Transverse colon (tissue), 4 donors: Measurements from ENCODE around the gene PTPRN2. TPM values are rescaled to one million over a fixed set of nuclear protein-coding genes. Genes with fewer than 3 reads are reported as not detected.

Experiments
- DNase-seq: peaks from one replicate; pipeline ENCODE4 v3.0.0-alpha.2; 2019
- H3K27ac ChIP-seq, 4 donors: fragments of 200-600 bp; sonication (generic); 2 replicates each; pipeline ENCODE4 v1.5.1; 2016 to 2018; ENCODE audit warnings: inconsistent platforms in 4 of 4
- H3K27me3 ChIP-seq: fragments of 200-600 bp; sonication (generic); 2 replicates; pipeline ENCODE4 v1.5.1; 2017; ENCODE audit warnings: inconsistent platforms
- H3K36me3 ChIP-seq, 4 donors: fragments of 200-600 bp; sonication (generic); 2 replicates each; pipeline ENCODE4 v1.5.1; 2017 to 2019; ENCODE audit warnings: inconsistent platforms in 4 of 4
- H3K4me1 ChIP-seq, 4 donors: fragments of 200-600 bp; sonication (generic); 2 replicates each; pipeline ENCODE4 v1.5.1; 2017 to 2020; ENCODE audit warnings: inconsistent platforms in 4 of 4
- H3K4me3 ChIP-seq, 4 donors: fragments of 200-600 bp; sonication (generic); 1 replicate in 1 of 4; 2 replicates in 3 of 4; pipeline versions ENCODE4 v1.5.1 to v1.6.1; 2017 to 2019; ENCODE audit warnings: inconsistent platforms in 4 of 4
- H3K9me3 ChIP-seq, 2 donors: fragments of 200-600 bp; sonication (generic); 2 replicates each; pipeline ENCODE4 v1.5.1; 2017 to 2019; ENCODE audit warnings: inconsistent platforms in 2 of 2
- CTCF ChIP-seq, 5 experiments: fragments of 200-600 bp in 3 of 5; fragments of 450-650 bp in 2 of 5; sonication (generic) in 3 of 5; IDR thresholded peaks; 1 replicate in 2 of 5; 2 replicates in 3 of 5; pipeline ENCODE4 v1.5.1; 2016 to 2017; ENCODE audit warnings: antibody characterized with exemption in 5 of 5, inconsistent platforms in 3 of 5, mild to moderate bottlenecking in 2 of 5, moderate library complexity in 1 of 5
- EP300 ChIP-seq: sonication (generic); formaldehyde crosslinking; IDR thresholded peaks from one replicate; pipeline ENCODE4 v1.6.1; 2017; ENCODE audit warnings: antibody characterized with exemption, low read depth
- POLR2A ChIP-seq: fragments of 450-650 bp; IDR thresholded peaks from one replicate; pipeline ENCODE4 v1.6.1; 2016; ENCODE audit warnings: antibody characterized with exemption, mild to moderate bottlenecking, moderate library complexity
- POLR2AphosphoS5 ChIP-seq, 3 donors: sonication (generic); formaldehyde crosslinking; IDR thresholded peaks; one replicate each; pipeline ENCODE4 v1.6.1; 2016; ENCODE audit warnings: antibody characterized with exemption in 3 of 3
- WGBS, 2 donors: methylation state at CpG; one replicate each; pipeline ENCODE4 v1.1.5; 2018; ENCODE audit warnings: low coverage in 1 of 2; 5-methylcytosine and 5-hydroxymethylcytosine counted together
- in situ Hi-C, 4 donors: fragments of 200-750 bp; cut with MboI; loops; one replicate each; pipeline versions ENCODE4 v1.15.0 to v1.15.1; 2017; ENCODE audit warnings: low sequenced_read_pairs in 3 of 4, low pct_ligation_motif_present in 1 of 4, low pct_unique_long_range_greater_than_20kb in 1 of 4
- intact Hi-C: fragments of 100-400 bp; cut with DNase I; formaldehyde crosslinking; loops from one replicate; pipeline ENCODE4 v1.15.1; 2023; ENCODE audit warnings: low total_unique reads
- total RNA-seq, 4 donors: library from RNA; depleted of rRNA; stranded (reverse); fragments of >200 nt; gene quantifications; one replicate each; pipeline ENCODE4 v1.1.0, GENCODE V29; 2016

Gene PTPRN2
- total RNA-seq, 4 donors from 2014 or later = 15.4 to 31.1 (median 21.8) TPM

GRCh38 chr7:158520825-158521224, 66.8 kb downstream of the PTPRN2 start:
- DNase-seq = no peak
- intact Hi-C loops = no loop called here
- no peaks in the 10 kb centered on the region for H3K9me3 ChIP-seq
- no peaks in the 10 kb centered on the region for H3K36me3 ChIP-seq
- TF ChIP-seq POLR2AphosphoS5 (IDR thresholded peaks at IDR 0.05) (no peak), CTCF (IDR thresholded peaks at IDR 0.05) (no peak), EP300 (no peak), POLR2A (no peak)
- in situ Hi-C loops = no loop called here
- no peaks in the 10 kb centered on the region for H3K27me3 ChIP-seq
- H3K4me3 ChIP-seq = no peak overlapping the region
- 87 to 95% methylated on average over 5 to 9 of the region's 9 CpGs for WGBS, 2 donors
- H3K4me1 ChIP-seq = no peaks in the 10 kb centered on the region
- H3K27ac ChIP-seq = no peak overlapping the region

- H3K36me3 ChIP-seq = no peaks in the 10 kb centered on the region
- H3K4me1 ChIP-seq = no peaks in the 10 kb centered on the region
- no peak overlapping the region for H3K4me3 ChIP-seq
- no peak for DNase-seq
- TF ChIP-seq CTCF (IDR thresholded peaks at IDR 0.05) = no peak
- no peak for TF ChIP-seq POLR2AphosphoS5 (IDR thresholded peaks at IDR 0.05)
- no peak for TF ChIP-seq POLR2A
- no peak for TF ChIP-seq EP300
- H3K9me3 ChIP-seq = no peaks in the 10 kb centered on the region
- no peaks in the 10 kb centered on the region for H3K27me3 ChIP-seq
- no peak overlapping the region for H3K27ac ChIP-seq
- in situ Hi-C loops (no loop called here), intact Hi-C loops (no loop called here)
- WGBS, 2 donors = 66 to 78% methylated on average over 4 of the region's 4 CpGs
Measured at GRCh38 chr7:158519633-158520174, 67.9 kb downstream of the PTPRN2 start.

- Histone ChIP-seq H3K27me3 (no peaks in the 10 kb centered on the region), H3K36me3 (no peaks in the 10 kb centered on the region), H3K9me3 (no peaks in the 10 kb centered on the region), H3K4me3 (no peak overlapping the region), H3K4me1 (no peaks in the 10 kb centered on the region), H3K27ac (no peak overlapping the region)
- TF ChIP-seq POLR2A (no peak), EP300 (no peak), CTCF (IDR thresholded peaks at IDR 0.05) (no peak), POLR2AphosphoS5 (IDR thresholded peaks at IDR 0.05) (no peak)
- intact Hi-C loops = no loop called here
- WGBS, 2 donors = 77 to 80% methylated on average over 3 to 7 of the region's 7 CpGs
- no peak for DNase-seq
- in situ Hi-C loops = no loop called here
Measured at GRCh38 chr7:158518980-158519632, 68.5 kb downstream of the PTPRN2 start.

- Histone ChIP-seq H3K4me3 (no peak overlapping the region), H3K27ac (no peak overlapping the region), H3K9me3 (no peaks in the 10 kb centered on the region), H3K36me3 (no peaks in the 10 kb centered on the region), H3K27me3 (no peaks in the 10 kb centered on the region), H3K4me1 (no peaks in the 10 kb centered on the region)
- in situ Hi-C loops = no loop called here
- TF ChIP-seq POLR2A = no peak
- DNase-seq = no peak
- 90% methylated on average over 4 of the region's 4 CpGs; no CpG with 5 or more reads in 1 of the 2 donors for WGBS, 2 donors
- intact Hi-C loops = no loop called here
Measured at GRCh38 chr7:158517571-158517970, 70.1 kb downstream of the PTPRN2 start.

GRCh38 chr7:158517072-158517471, 70.6 kb downstream of the PTPRN2 start:
- no peak overlapping the region for H3K27ac ChIP-seq
- no peaks in the 10 kb centered on the region for H3K9me3 ChIP-seq
- no peak for TF ChIP-seq POLR2AphosphoS5 (IDR thresholded peaks at IDR 0.05)
- no peak for TF ChIP-seq POLR2A
- TF ChIP-seq CTCF (IDR thresholded peaks at IDR 0.05) = no peak
- no peak for TF ChIP-seq EP300
- 90% methylated on average over 11 of the region's 11 CpGs; no CpG with 5 or more reads in 1 of the 2 donors for WGBS, 2 donors
- no peak for DNase-seq
- no peaks in the 10 kb centered on the region for H3K36me3 ChIP-seq
- in situ Hi-C loops (no loop called here), intact Hi-C loops (no loop called here)
- no peaks in the 10 kb centered on the region for H3K27me3 ChIP-seq
- H3K4me1 ChIP-seq = no peaks in the 10 kb centered on the region
- H3K4me3 ChIP-seq = no peak overlapping the region
